H1 (cell line): ENCODE measurements around the gene USP30. TPM values are rescaled to one million over a fixed set of nuclear protein-coding genes. Genes with fewer than 3 reads are reported as not detected.

Source experiments
- CTCF ChIA-PET: fragments of 300-600 bp; sonication (Branson Sonifier 250); formaldehyde crosslinking; loops from one replicate; lab custom pipeline; 2021; ENCODE audit not compliant: partially characterized antibody; lab: Charles Lee
- POLR2A ChIA-PET: fragments of 300-600 bp; sonication (Branson Sonifier 250); formaldehyde crosslinking; loops from one replicate; lab custom pipeline; 2021; ENCODE audit warnings: inconsistent platforms; ENCODE audit not compliant: partially characterized antibody; lab: Charles Lee
- DNase-seq, 2 experiments: peaks; one replicate each; pipeline versions ENCODE4 v3.0.0 to v3.0.0-alpha.2; 2010 to 2022; ENCODE audit warnings: low spot score in 2 of 2, low read depth in 1 of 2, mixed read lengths in 1 of 2
- FAIRE-seq: peaks from 2 replicates; lab custom pipeline; 2011; peaks lifted over from hg19 to GRCh38; lab: Jason Lieb, UNC
- H2AFZ ChIP-seq: 2 replicates; pipeline ENCODE4 v1.8.1; 2012; ENCODE audit warnings: low read length, inconsistent platforms
- H2AK5ac ChIP-seq: 2 replicates; pipeline ENCODE4 v1.6.1; 2013; ENCODE audit warnings: low read depth, low read length
- H2BK120ac ChIP-seq: replicated peaks from 2 replicates; pipeline ENCODE3; 2013; ENCODE audit warnings: low read depth, low read length, inconsistent platforms
- H2BK12ac ChIP-seq: 2 replicates; pipeline ENCODE4 v1.6.1; 2013; ENCODE audit warnings: low read depth, low read length
- H2BK15ac ChIP-seq: 2 replicates; pipeline ENCODE4 v1.6.1; 2013; ENCODE audit warnings: low read length
- H2BK20ac ChIP-seq: 2 replicates; pipeline ENCODE4 v1.6.1; 2013; ENCODE audit warnings: low read length
- H2BK5ac ChIP-seq: 2 replicates; pipeline ENCODE4 v1.6.1; 2013; ENCODE audit warnings: low read depth, low read length
- H3K14ac ChIP-seq: 2 replicates; pipeline ENCODE4 v1.6.1; 2013; ENCODE audit warnings: inconsistent platforms; ENCODE audit not compliant: insufficient read length
- H3K18ac ChIP-seq: 2 replicates; pipeline ENCODE4 v1.6.1; 2013; ENCODE audit warnings: low read length; ENCODE audit errors: extremely low read depth
- H3K23ac ChIP-seq: 2 replicates; pipeline ENCODE4 v1.6.1; 2013; ENCODE audit warnings: inconsistent platforms; ENCODE audit not compliant: insufficient read length
- H3K23me2 ChIP-seq: 2 replicates; pipeline ENCODE4 v1.6.1; 2013; ENCODE audit warnings: low read depth, low read length
- H3K27ac ChIP-seq: 2 replicates; pipeline ENCODE4 v1.6.1; 2011; ENCODE audit warnings: low read depth, low read length, inconsistent platforms
- H3K27me3 ChIP-seq, 4 experiments: replicated peaks in 1 of 4; 1 replicate in 1 of 4; 2 replicates in 3 of 4; pipeline versions ENCODE4 v1.6.1 to v1.8.1; 2011 to 2013; ENCODE audit warnings: low read length in 3 of 4, mild to moderate bottlenecking in 3 of 4, inconsistent platforms in 2 of 4, mixed read lengths in 2 of 4, moderate library complexity in 1 of 4; ENCODE audit not compliant: control insufficient read depth in 3 of 4, insufficient read depth in 3 of 4; ENCODE audit errors: extremely low read depth in 1 of 4
- H3K36me3 ChIP-seq, 4 experiments: 2 replicates each; pipeline versions ENCODE4 v1.6.1 to v1.8.1; 2011 to 2013; ENCODE audit warnings: mild to moderate bottlenecking in 4 of 4, low read length in 3 of 4, moderate library complexity in 2 of 4, control low read depth in 1 of 4, inconsistent platforms in 1 of 4; ENCODE audit not compliant: insufficient read depth in 4 of 4, control insufficient read depth in 2 of 4
- H3K4ac ChIP-seq: replicated peaks from 2 replicates; pipeline ENCODE3; 2013; ENCODE audit warnings: low read length, low read depth, mixed read lengths, inconsistent platforms; ENCODE audit not compliant: insufficient read length
- H3K4me1 ChIP-seq, 4 experiments: replicated peaks in 1 of 4; 1 replicate in 1 of 4; 2 replicates in 3 of 4; pipeline versions ENCODE4 v1.6.1 to v1.8.1; 2011 to 2013; ENCODE audit warnings: low read length in 3 of 4, inconsistent platforms in 2 of 4, mixed read lengths in 1 of 4; ENCODE audit not compliant: insufficient read depth in 4 of 4, control insufficient read depth in 3 of 4
- H3K4me2 ChIP-seq, 2 experiments: 2 replicates each; pipeline versions ENCODE4 v1.6.1 to v1.8.1; 2011 to 2013; ENCODE audit warnings: low read depth in 2 of 2, low read length in 2 of 2, control low read depth in 1 of 2, inconsistent platforms in 1 of 2, mild to moderate bottlenecking in 1 of 2; ENCODE audit not compliant: insufficient read depth in 1 of 2
- H3K4me3 ChIP-seq, 4 experiments: fragments of 200-600, 300-600 bp in 1 of 4; sonication (generic), shearing (Covaris generic), sonication (Bioruptor Twin) in 1 of 4; 2 replicates each; pipeline versions ENCODE4 v1.5.1 to v1.8.1; 2011 to 2016; ENCODE audit warnings: low read length in 4 of 4, low read depth in 3 of 4, control low read depth in 2 of 4, inconsistent platforms in 2 of 4, mild to moderate bottlenecking in 2 of 4, mixed read lengths in 1 of 4, moderate library complexity in 1 of 4; ENCODE audit not compliant: insufficient read depth in 2 of 4; ENCODE audit errors: extremely low read depth in 1 of 4
- H3K56ac ChIP-seq: replicated peaks from 2 replicates; pipeline ENCODE3; 2013; ENCODE audit warnings: low read depth, mild to moderate bottlenecking, mixed read lengths, low read length, inconsistent platforms; ENCODE audit not compliant: insufficient read length
- H3K79me1 ChIP-seq: 2 replicates; pipeline ENCODE4 v1.6.1; 2013; ENCODE audit warnings: low read depth, low read length, control low read depth
- H3K79me2 ChIP-seq, 2 experiments: 2 replicates each; pipeline versions ENCODE4 v1.6.1 to v1.8.1; 2012 to 2013; ENCODE audit warnings: low read length in 2 of 2, mild to moderate bottlenecking in 2 of 2, inconsistent platforms in 1 of 2; ENCODE audit not compliant: insufficient read depth in 2 of 2, control insufficient read depth in 1 of 2
- H3K9ac ChIP-seq, 4 experiments: replicated peaks in 1 of 4; 1 replicate in 1 of 4; 2 replicates in 3 of 4; pipeline versions ENCODE4 v1.6.1 to v1.8.1; 2011 to 2013; ENCODE audit warnings: low read depth in 3 of 4, low read length in 3 of 4, control low read depth in 2 of 4, mild to moderate bottlenecking in 2 of 4, moderate library complexity in 2 of 4, inconsistent platforms in 1 of 4; ENCODE audit errors: extremely low read depth in 1 of 4
- H3K9me3 ChIP-seq, 2 experiments: 2 replicates each; pipeline versions ENCODE4 v1.6.1 to v1.8.1; 2012 to 2013; ENCODE audit warnings: mild to moderate bottlenecking in 2 of 2, moderate library complexity in 2 of 2, control low read depth in 1 of 2, inconsistent platforms in 1 of 2, low read depth in 1 of 2, low read length in 1 of 2, mixed read lengths in 1 of 2; ENCODE audit not compliant: insufficient read depth in 2 of 2
- H4K20me1 ChIP-seq, 2 experiments: replicated peaks in 1 of 2; 2 replicates each; pipeline versions ENCODE3 to v1.8.1; 2011 to 2013; ENCODE audit warnings: inconsistent platforms in 2 of 2, low read length in 2 of 2, mild to moderate bottlenecking in 1 of 2; ENCODE audit not compliant: insufficient read depth in 2 of 2, control insufficient read depth in 1 of 2
- H4K5ac ChIP-seq: 2 replicates; pipeline ENCODE4 v1.6.1; 2013; ENCODE audit warnings: low read length, low read depth, mixed read lengths, inconsistent platforms; ENCODE audit not compliant: insufficient read length
- H4K8ac ChIP-seq: 2 replicates; pipeline ENCODE4 v1.8.0; 2013; ENCODE audit warnings: mild to moderate bottlenecking, moderate library complexity, low read length, inconsistent platforms; ENCODE audit not compliant: insufficient read depth; ENCODE audit errors: extremely low read depth
- H4K91ac ChIP-seq: replicated peaks from 2 replicates; pipeline ENCODE3; 2013; ENCODE audit warnings: low read length, mixed read lengths, inconsistent platforms; ENCODE audit not compliant: insufficient read length
- CBX8 ChIP-seq: fragments of 300-800, 300-1000 bp; sonication (generic); IDR thresholded peaks from 2 replicates; pipeline ENCODE4 v1.7.1; 2016; ENCODE audit warnings: low read depth, low read length, borderline replicate concordance
- CREB1 ChIP-seq: IDR thresholded peaks from 2 replicates; pipeline ENCODE4 v1.6.1; 2012; ENCODE audit warnings: inconsistent platforms
- EGR1 ChIP-seq: IDR thresholded peaks from 2 replicates; pipeline ENCODE4 v1.6.1; 2011; ENCODE audit warnings: low read depth, low read length, borderline replicate concordance
- EP300 ChIP-seq, 2 experiments: IDR thresholded peaks; 1 replicate in 1 of 2; 2 replicates in 1 of 2; pipeline ENCODE4 v1.6.1; 2011 to 2012; ENCODE audit warnings: low read depth in 2 of 2, low read length in 2 of 2, mild to moderate bottlenecking in 2 of 2, borderline replicate concordance in 1 of 2, inconsistent platforms in 1 of 2, moderate library complexity in 1 of 2
- NRF1 ChIP-seq: IDR thresholded peaks from 2 replicates; pipeline ENCODE4 v1.6.1; 2011; ENCODE audit warnings: mild to moderate bottlenecking, low read depth, low read length, improper control_type of control experiment
- PHF8 ChIP-seq: fragments of 200-600 bp; sonication (generic); conservative IDR thresholded peaks from 2 replicates; pipeline ENCODE4 v1.7.1; 2012; ENCODE audit warnings: low read depth, mild to moderate bottlenecking, inconsistent platforms, low read length, moderate library complexity
- POLR2A ChIP-seq, 2 experiments: IDR thresholded peaks; 1 replicate in 1 of 2; 2 replicates in 1 of 2; pipeline ENCODE4 v1.6.1; 2011; ENCODE audit warnings: low read depth in 2 of 2, low read length in 2 of 2, mild to moderate bottlenecking in 2 of 2; ENCODE audit errors: control extremely low read depth in 1 of 2
- TAF7 ChIP-seq: optimal IDR thresholded peaks from 2 replicates; pipeline ENCODE3; 2011; ENCODE audit warnings: low read depth, mild to moderate bottlenecking, inconsistent platforms, low read length, moderate library complexity, borderline replicate concordance
- TBP ChIP-seq: IDR thresholded peaks from 2 replicates; pipeline ENCODE4 v1.6.1; 2011; ENCODE audit warnings: low read depth, low read length, improper control_type of control experiment
- TEAD4 ChIP-seq: IDR thresholded peaks from 2 replicates; pipeline ENCODE4 v1.6.1; 2012; ENCODE audit warnings: low read depth, low read length, inconsistent platforms, mixed read lengths
- ZNF274 ChIP-seq: IDR thresholded peaks from 2 replicates; pipeline ENCODE4 v1.7.0; 2012; ENCODE audit warnings: low read length, borderline replicate concordance; ENCODE audit errors: extremely low read depth
- WGBS, 2 experiments: shearing (Covaris generic) in 1 of 2; methylation state at CpG; one replicate each; pipeline versions ENCODE4 v1.1.6 to v1.1.7; 2013 to 2015; ENCODE audit warnings: low lambda C conversion rate in 2 of 2, mixed read lengths in 2 of 2, inconsistent platforms in 1 of 2, low coverage in 1 of 2, missing lambda C conversion rate in 1 of 2; ENCODE audit not compliant: insufficient replicate concordance in 2 of 2, insufficient coverage in 1 of 2, insufficient read length in 1 of 2; ENCODE audit errors: extremely low coverage in 1 of 2, missing lambda C conversion rate in 1 of 2; 5-methylcytosine and 5-hydroxymethylcytosine counted together
- polyA plus RNA-seq, 7 experiments: library from polyadenylated mRNA; depleted of rRNA in 3 of 7; stranded (reverse) in 5 of 7; unstranded in 2 of 7; fragments of >200 nt in 5 of 7; fragments of 200-250 nt in 2 of 7; gene quantifications; 1 replicate in 5 of 7; 2 replicates in 1 of 7; 4 replicates in 1 of 7; pipeline versions ENCODE4 v1.2.1 to v1.2.3, GENCODE V29; 2011 to 2013; ENCODE audit warnings: missing spikeins in 2 of 7, mixed read lengths in 2 of 7
- total RNA-seq: library from RNA; stranded (reverse); fragmentation: NEBNext Ultra II Directional; extraction: Animal tissue kit (Norgen Biotek cat#: 25700); gene quantifications from 2 replicates; pipeline ENCODE4 v1.2.1, GENCODE V29; 2021
- TF ChIP-seq, protein P1 (sequence below): IDR thresholded peaks from 2 replicates; pipeline ENCODE4 v1.6.1; 2011; ENCODE audit warnings: low read length, improper control_type of control experiment

Gene USP30
- total and polyA plus RNA-seq, 2 of the 8 experiments (the other 6 are each of a cell fraction or from before 2014, with no cell fraction given): 7.0 to 12.2 TPM

GRCh38 chr12:109056891-109057290 is 4.5 kb downstream of the USP30 start:
- no peak overlapping the region for H3K14ac ChIP-seq
- H3K4ac ChIP-seq: no peak overlapping the region
- no peak overlapping the region for H3K18ac ChIP-seq
- H3K4me3 ChIP-seq: no peak overlapping the region
- H3K23me2 ChIP-seq: no peaks in the 10 kb centered on the region
- H2BK5ac ChIP-seq: no peak overlapping the region
- H3K36me3 ChIP-seq: no peaks in the 10 kb centered on the region
- POLR2A ChIA-PET: no interaction called here
- no peak overlapping the region for H3K27ac ChIP-seq
- H2AFZ ChIP-seq: no peak overlapping the region
- no peak overlapping the region for H4K8ac ChIP-seq
- no peak overlapping the region for H4K91ac ChIP-seq
- no peak overlapping the region for H2BK12ac ChIP-seq
- H2AK5ac ChIP-seq: no peak overlapping the region
- H3K9ac ChIP-seq: no peak overlapping the region
- no peaks in the 10 kb centered on the region; a peak in 1 of 7 replicates for H3K4me1 ChIP-seq
- no peaks in the 10 kb centered on the region for H3K79me2 ChIP-seq
- H2BK120ac ChIP-seq: no peak overlapping the region
- H4K5ac ChIP-seq: no peak overlapping the region
- no peak overlapping the region for H2BK15ac ChIP-seq
- H3K79me1 ChIP-seq: no peaks in the 10 kb centered on the region
- H3K9me3 ChIP-seq: no peaks in the 10 kb centered on the region
- no peak overlapping the region for H3K23ac ChIP-seq
- H3K27me3 ChIP-seq: no peaks in the 10 kb centered on the region
- DNase-seq (no peak), FAIRE-seq (no peak)
- CTCF ChIA-PET: no interaction called here
- no peaks in the 10 kb centered on the region for H4K20me1 ChIP-seq
- no peak overlapping the region for H3K4me2 ChIP-seq
- no peak overlapping the region for H3K56ac ChIP-seq
- TF ChIP-seq CREB1 (no peak), CBX8 (no peak), EP300 (IDR thresholded peaks at IDR 0.05; ENCODE audit: borderline replicate concordance in 1 of 2, low read depth in 2 of 2, low read length in 2 of 2) (no peak), TAF7 (no peak), TEAD4 (no peak), EGR1 (no peak), POLR2A (IDR thresholded peaks at IDR 0.05; ENCODE audit: control extremely low read depth in 1 of 2, low read depth in 2 of 2, low read length in 2 of 2) (no peak), PHF8 (no peak), TBP (no peak), ZNF274 (no peak), NRF1 (no peak)
- TF ChIP-seq, protein P1, sequence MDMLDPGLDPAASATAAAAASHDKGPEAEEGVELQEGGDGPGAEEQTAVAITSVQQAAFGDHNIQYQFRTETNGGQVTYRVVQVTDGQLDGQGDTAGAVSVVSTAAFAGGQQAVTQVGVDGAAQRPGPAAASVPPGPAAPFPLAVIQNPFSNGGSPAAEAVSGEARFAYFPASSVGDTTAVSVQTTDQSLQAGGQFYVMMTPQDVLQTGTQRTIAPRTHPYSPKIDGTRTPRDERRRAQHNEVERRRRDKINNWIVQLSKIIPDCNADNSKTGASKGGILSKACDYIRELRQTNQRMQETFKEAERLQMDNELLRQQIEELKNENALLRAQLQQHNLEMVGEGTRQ: no peak
- no peak overlapping the region for H2BK20ac ChIP-seq
- 87% methylated on average over 3 of the region's 3 CpGs; no CpG with 5 or more reads in 1 of the 2 experiments for WGBS, 2 experiments
